HG02852 (cell line): ENCODE results near the gene CBLIF.
"Not testable (repeated sequence)": the region's sequence is repeated elsewhere in the genome, so short reads cannot be mapped to it uniquely, and the experiment has no call there.

ENCODE experiments used
- ATAC-seq: cut with Tn5 transposase; IDR thresholded peaks from one replicate; pipeline ENCODE4 v1.9.1; 2021; ENCODE audit warnings: mild to moderate bottlenecking, moderate library complexity; ENCODE audit not compliant: unreplicated experiment

Gene CBLIF

DNA sequence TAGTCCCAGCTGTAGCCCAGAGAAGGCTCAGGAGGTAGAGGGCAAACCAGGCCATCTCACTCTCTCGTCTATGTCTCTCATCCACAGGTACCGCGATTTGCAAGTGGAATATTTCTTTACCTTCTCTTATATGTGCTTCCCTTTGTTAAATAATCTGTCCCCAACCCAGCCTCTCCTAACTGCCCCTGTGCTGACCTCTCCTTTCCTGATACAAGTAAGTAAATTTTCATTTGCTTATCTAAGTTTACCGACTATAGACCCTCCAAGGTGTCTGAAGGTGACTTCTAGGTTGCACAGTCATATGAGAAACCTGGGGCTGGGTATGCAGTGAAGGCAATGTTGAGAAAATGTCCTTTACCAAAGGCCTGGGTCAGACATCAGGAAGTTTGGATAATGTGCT, at the start of gene CBLIF:
Gene CBLIF, minus strand, starts transcription at position 101 of the 400 bp plus-strand sequence. Its CDS starts 46 bp downstream, at position 55.
- no peak for ATAC-seq

DNA sequence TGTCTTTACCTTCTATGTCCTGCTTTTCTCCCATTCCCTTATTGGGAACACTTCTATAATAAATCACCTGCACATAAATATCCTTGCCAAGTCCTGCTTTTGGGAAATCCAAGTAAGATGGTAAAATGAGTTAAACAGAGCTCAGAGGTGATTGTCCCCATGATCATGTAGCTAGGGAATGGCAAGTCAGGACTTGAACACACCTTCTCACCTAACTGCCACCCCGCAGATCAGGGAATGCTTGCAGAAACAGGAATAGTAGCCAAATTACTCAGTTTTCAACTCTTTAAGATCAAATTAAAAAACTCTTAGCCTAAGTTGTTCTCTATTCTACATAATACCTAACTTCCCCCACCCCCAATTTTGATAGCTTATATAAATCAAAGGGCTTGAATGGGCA, 49.3 kb upstream of the CBLIF start:
- ATAC-seq: no peak

DNA sequence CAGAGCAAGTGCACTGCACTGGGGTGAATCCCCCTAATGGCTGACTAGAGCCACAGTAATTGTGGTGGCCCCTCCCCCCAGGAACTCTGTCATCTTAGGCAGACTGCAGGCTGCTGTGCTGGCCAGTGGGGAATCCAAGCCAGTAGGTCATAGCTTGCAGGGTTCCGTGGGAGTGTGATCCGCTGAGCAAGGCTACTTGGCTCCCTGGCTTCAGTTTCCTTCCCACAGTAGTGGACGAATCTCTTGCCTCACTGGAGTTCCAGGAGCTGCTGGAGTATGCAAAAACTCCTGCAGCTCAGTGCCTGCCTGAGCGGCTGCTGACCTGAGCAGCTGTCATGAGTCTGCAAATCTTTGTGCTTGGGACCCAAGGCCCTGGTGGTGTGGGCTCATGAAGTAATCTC, 46.5 kb upstream of the CBLIF start:
- no peak for ATAC-seq

DNA sequence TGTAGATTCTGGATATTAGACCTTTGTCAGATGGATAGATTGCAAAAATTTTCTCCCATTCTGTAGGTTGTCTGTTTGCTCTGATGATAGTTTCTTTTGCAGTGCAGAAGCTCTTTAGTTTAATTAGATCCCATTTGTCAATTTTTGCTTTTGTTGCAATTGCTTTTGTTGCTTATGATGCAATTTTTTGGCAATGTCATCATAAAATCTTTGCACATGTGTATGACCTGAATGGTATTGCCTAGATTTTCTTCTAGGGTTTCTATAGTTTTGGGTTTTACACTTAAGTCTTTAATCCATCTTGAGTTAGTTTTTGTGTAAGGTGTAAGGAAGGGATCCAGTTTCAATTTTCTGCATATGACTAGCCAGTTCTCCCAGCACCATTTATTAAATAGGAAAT, 41.9 kb upstream of the CBLIF start:
- not testable (repeated sequence) for ATAC-seq

DNA sequence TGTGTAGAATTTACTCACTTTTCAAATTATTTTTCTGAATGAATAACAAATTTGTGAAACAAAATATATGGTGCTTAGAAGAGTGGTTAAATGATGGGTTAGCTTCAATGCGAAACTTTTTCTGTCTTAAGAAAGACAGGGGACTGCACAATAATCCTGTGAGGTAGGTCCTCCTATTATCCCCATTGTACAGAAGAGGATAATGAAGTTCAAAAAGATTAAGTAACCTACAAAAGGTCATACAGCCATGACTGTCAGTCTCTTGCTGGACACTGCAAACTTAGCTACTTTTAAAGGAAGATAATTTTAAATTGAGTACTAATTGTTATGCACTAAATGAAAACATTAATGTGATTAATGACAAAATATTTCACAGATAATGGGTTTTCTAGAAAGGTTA, 38.3 kb upstream of the CBLIF start:
- ATAC-seq: no peak

DNA sequence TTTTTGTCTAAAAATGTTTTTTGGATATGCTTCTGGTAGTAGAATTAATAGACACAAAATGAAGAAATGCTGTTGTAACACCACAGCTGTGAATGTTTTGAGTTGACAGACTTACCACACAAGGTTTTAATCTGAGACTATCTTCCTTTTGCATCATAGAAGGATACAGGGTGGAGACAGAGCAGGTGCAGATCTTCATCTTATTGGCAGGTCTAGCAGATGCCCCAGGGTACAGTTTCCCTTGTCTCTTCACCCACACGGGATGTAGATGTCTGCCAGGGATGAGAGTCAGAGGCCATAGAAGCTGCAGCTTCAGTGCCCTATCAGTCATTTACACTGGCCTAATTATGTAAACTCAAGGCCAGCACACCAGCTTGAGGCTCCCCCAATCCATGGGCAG, 34.3 kb upstream of the CBLIF start:
- ATAC-seq: no peak

DNA sequence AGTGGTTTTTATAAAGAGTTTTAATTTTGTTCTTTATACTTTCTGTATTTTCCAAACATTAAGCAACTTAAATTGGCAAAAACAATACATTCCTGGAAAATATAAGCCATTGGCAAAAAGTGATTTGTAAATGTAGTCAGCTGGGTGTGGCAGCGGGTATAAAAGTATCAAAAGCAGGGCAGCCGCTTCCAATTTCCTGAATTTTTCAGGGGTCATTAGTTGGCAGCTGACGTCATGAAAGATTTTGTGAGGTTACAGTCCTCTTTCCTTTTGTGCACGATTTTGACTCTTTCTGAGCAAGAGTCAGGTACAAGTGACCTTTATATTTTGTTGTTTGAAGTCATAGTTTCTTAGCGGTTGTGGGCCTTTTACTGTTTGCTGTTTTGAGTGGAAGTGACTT, 33.3 kb upstream of the CBLIF start, which contains the start of gene OOSP3:
Gene OOSP3, plus strand, starts transcription at position 208 of the 400 bp plus-strand sequence. Its CDS starts 27 bp downstream, at position 235.
- no peak for ATAC-seq

DNA sequence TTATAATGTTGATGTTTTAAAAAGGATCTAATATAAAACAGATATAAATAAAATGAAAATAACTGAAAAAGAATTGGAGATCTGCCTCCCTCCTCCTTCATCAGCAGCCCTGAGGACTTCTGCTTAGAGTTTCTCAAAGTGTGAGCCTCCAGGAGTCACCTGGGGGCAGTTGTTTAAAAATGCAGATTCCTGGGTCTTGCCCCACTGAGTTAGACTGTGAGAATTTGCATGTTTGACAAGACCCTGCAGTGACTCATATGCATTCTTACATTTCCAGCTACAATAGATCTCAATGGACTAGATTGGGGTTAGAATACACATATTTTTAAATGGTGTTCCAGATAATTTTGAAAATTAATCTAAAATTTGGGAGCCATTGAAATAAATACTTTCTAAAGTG, 32.5 kb upstream of the CBLIF start:
- no peak for ATAC-seq

DNA sequence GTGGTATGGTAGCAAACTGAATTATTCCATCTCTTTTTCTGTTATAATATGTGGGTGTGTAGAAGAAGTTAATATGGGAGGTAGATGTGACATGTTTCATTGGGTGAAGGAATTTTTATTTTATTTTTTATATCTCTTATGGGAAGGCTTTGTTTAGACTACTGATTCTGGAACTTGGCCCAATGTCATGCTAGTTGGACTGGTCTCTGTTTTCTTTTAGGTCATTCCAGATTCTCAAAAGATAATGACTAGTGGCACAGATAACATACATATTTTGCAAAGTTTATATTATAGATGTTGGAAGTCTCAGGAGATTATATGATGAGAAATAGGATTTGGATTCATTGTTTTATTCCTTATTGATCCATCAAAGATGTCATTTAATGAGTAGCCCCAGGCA, 32.0 kb upstream of the CBLIF start:
- no peak for ATAC-seq

DNA sequence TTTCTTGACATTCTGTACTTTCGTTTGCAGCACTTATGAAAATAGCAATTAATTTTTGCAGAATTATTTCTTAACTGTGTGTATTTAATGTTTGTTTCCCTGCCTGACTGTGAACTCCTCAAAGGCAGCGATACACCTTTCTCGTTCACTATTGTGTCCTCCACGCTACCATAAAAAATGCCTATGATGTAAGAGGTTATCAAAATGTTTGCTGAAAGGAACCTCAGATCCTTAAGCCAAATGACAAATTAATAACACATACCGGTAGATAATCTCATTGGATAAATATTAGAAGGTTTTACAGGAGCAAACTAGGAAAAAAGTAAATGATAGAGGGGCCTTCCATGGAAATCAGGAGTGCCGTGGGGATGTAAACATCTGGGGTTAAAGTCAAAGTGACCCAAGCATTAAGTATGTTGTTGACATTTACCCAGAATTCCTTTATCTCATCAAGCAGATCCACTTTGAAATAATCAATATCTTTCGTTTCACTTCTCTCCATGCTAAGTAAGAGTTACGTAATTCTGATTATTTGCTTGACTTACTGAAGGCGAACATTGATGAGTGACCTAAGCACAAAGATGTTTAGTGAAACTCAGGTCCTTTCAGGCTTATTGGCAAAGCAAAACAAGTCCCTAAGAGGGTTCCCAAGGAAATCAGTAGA, 30.7 kb upstream of the CBLIF start:
- ATAC-seq: no peak

DNA sequence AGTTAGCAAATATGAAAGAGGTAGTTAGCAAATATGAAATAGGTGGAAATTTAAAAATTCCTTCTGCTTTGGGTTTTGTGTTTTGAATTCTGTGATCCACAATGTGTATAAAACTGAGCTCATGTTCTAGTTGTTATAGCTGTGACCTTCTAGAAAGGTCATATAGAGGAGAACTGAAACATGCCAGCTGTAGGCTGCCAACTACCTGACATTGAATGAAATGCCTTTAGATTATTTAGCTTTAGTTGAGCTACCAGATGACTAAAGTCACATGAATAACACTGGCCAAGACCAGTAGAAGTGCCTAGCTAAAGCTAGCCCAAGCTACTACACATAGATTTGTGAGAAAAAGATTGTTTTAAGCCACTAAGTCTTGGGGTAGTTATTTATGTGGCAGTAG, 26.8 kb upstream of the CBLIF start:
- no peak for ATAC-seq

DNA sequence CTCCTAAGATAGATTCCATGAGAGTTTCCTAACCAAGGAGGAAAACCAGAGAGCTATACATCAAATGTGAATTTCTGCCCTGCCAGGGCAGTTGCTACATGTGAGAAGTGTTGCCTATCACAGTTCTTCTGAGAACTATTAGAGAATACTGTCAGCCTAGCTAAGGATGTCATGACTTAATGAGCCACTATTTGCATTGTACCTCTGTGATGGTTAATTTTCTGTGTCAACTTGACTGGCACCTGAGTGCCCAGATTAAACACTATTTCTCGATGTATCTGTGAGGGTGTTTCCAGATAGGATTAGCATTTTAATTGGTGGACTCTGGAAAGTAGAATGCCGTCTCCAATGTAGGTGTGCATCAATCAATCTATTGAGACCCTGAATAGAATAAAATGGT, 22.6 kb upstream of the CBLIF start:
- ATAC-seq: no peak

DNA sequence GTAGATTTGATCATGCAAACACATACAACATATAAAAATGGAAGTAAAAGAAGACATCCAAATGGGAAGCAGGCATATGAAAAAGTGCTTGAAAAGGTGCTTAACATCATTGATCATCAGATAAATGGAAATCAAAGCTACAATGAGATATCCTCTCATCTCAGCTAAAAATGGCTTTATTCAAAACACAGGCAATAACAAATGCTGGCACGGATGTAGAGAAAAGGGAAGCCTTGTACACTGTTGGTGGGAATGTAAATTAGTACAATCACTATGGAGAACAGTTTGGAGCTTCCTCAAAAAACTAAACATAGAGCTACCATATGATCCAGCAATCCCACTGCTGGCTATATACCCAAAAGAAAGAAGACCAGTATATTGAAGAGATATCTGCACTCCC, 21.5 kb upstream of the CBLIF start:
- ATAC-seq: no peak

DNA sequence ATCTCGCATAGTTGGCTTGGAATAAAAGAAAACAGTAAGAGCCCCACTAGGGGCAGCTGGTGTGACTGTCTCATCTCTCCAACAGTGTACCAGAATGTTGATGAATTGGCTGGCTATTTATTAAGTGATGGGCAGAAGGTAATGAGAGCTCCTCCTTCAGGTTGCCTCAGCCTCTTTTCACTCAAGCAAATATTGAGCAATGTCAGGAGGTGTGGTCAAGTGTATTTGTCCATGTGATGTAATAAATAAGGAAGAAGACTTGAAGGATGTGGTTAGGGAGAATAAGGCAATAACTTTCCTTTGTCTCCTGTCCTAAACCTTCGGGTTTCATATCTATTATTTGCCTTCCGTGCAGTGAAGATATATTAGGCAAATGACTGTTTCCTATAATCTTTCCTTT, 21.1 kb upstream of the CBLIF start, which contains the start of gene TCN1:
Gene TCN1, minus strand, starts transcription at position 91 of the 400 bp plus-strand sequence. Its CDS starts 17 bp downstream, at position 74.
- ATAC-seq: no peak

DNA sequence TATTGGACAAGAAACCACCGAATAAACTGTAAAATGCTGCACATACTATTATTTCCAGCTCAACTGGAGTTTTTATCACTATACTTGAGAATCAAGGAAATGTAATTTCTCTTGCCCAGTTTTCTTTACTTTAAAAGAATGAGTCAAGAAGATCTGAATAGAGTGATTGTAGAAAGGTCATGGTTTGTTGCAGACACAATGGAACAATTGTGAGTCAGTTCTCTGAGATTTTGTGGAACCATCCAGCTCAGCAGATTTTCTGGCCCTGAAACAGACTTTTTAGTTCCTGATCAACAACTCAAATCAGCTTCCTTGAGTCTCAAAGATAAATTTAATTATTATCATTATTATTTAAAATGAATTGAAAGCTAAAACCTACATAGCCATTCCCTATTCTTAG, 19.7 kb upstream of the CBLIF start:
- ATAC-seq: no peak

DNA sequence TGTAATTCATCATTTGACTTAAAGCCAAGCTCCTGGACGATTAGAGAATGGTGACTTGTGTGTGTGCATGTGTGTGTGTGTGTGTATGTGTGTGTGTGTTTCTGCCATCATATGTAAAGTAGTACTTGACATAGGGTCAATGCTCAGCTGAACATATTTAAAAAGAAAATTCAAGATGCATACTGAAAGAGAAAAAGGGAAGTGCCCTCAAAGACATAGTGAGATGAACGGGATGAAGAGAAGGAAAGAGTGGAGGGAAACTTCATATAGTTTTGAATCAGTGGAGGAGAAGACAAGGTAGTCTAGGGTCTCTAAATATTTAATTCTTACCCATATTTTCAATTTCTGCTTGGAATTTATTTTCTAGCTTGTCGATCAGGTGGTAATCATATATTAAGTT, 17.0 kb upstream of the CBLIF start:
- ATAC-seq: no peak

DNA sequence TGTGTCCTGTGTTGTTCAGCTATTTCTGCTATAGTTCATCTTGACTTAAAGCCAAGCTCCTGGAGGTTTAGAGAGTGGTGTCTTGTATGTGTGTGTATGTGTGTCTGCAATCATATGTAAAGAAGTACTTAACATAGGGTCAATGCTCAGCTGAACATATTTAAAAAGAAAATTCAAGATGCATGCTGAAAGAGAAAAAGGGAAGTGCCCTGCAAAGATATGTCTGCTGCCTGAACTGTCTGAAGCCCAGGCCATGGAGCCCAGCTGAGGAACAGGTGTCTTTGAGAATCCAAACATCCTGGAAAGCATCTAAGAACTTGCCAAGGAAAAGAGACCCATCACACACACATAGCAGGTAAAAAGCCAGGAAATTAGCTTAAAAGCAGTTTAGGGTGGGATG, 14.4 kb upstream of the CBLIF start:
- no peak for ATAC-seq

DNA sequence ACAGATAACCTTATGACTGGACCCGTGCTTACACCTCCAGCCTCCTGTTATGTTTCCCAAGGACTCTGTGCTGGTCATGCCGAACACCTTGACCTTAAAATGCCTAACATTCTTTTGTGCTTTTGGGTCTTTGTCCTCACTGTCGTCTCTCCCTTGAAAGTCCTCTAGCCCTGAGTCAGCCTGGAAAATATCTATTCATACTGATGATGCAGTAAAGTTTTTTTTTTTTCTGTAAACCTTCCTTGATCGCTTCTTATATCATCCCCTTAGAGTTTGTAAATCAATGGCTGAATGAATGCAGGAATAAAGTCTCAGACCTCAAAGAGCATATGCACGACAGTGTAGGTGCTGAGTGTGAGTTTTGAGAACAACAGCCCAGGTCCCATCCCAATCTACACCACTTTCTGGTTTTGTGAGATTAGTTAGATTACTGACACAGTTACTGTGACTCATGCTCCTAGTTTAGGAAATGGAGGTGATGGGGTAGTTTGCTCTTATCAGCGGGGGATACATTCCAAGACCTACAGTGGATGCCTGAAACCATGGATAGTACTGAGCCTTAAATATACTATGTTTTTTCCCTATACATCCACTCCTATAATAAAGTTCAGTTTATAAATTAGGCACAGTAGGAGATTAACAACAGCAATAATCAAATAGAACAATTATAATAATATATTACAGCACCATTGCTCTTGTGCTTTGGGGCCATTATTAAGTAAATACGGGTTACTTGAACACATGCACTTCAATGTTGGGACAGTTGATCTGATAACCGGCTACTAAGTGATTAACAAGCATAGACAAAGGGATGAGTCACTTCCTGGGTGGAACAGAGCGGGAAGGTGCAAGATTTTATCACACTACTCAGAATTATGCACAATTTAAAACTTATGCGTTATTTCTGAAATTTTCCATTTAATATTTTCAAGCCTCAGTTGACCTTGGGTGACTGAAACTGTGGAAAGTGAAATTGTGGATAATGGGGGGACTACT, 12.4 kb upstream of the CBLIF start:
- no peak for ATAC-seq

DNA sequence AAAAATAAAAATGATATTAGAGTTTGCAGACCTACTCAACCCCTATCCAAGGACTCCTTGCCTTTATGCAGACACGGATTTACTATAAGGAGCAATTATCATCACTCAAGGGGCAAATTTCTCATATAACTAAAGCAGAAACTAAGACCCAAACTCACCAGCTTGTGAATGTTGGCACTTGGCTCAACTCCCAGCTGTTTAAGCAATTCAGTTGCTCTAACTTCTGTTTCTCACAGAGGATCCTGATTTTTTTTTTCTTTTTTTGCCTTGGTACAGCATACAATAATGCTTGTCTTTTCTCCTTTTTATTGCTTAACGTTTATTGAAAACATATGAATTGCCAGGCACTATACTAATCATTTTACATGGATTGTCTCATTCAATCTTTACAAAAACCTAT, 9.6 kb upstream of the CBLIF start:
- no peak for ATAC-seq

DNA sequence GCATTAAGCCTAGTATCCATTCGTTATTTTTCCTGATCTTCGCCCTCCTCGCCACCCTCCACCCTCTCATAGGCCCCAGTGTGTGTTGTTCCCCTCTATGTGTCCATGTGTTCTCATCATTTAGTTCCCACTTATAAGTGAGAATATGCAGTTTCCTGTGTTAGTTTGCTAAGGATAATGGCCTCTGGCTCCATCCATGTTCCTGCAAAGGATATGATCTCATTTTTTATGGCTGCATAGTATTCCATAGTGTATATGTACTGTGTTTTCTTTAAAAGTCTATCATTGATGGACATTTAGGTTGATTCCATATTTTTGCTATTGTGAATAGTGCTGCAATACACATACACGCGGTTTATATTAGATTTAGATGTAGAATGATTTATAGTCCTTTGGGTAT, 6.1 kb upstream of the CBLIF start:
- not testable (repeated sequence) for ATAC-seq

DNA sequence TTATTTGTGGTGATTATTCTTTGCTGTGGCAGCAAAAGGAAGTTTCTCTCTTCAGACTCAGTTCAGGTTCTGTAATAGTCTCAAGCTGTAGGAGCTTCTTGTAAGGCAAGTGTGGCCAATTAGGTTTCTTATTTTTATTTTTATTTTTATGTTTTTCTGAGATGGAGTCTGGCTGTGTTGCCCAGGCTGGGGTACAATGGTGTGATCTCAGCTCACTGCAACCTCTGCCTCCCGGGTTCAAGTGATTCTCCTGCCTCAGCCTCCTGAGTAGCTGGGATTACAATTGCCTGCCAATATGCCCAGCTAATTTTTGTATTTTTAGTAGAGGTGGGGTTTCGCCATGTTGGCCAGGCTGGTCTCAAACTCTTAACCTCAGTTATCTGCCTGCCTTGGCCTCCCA, 4.3 kb upstream of the CBLIF start:
- ATAC-seq: not testable (repeated sequence)

DNA sequence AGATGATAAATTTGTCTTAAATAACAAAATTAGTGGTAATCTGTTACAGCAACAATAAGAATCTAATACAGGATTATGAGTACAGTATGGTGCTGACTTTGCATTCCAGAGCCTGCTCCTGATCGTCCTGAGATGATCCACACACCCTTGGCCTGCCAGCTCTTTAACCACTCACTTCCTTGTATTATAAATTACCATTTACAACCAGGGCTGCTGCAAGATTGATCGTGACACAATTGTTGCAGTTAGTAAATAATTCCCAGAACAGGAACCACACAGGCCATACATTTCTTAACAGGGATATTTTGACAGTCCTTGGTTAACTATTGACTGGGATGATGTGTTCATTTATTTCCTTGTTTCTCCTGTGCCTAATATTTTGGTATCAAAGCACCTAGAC, 3.8 kb upstream of the CBLIF start:
- ATAC-seq: no peak
